CD4-positive, alpha-beta T cell treated with Interleukin-17A for 1 hour (primary cell): ENCODE measurements around the gene BACE1.
"Not testable (repeated sequence)": the region's sequence is repeated elsewhere in the genome, so short reads cannot be mapped to it uniquely, and the experiment has no call there.

Experiments used
- DNase-seq: peaks from one replicate; pipeline ENCODE4 v3.0.0-alpha.2; 2020

BACE1 gene

GRCh38 chr11:117316197-117316961 is at the start of gene BACE1:
TSS of gene BACE1 (minus strand) at chr11:117316256. CDS start at chr11:117315795, 461 bp downstream.
- DNase-seq: peak; percentile 13

- DNase-seq: no peak
These were observed 45.4 kb upstream of the BACE1 start for GRCh38 chr11:117361432-117361831.

GRCh38 chr11:117356126-117356890 is 40.3 kb upstream of the BACE1 start:
- DNase-seq: no peak

GRCh38 chr11:117354550-117354949 is 38.5 kb upstream of the BACE1 start:
- no peak for DNase-seq

- DNase-seq: no peak
These were observed 29.0 kb upstream of the BACE1 start for GRCh38 chr11:117345039-117345438.

- DNase-seq: no peak
These were observed 21.0 kb upstream of the BACE1 start for GRCh38 chr11:117337076-117337475.

GRCh38 chr11:117335399-117335798 is 19.3 kb upstream of the BACE1 start:
- no peak for DNase-seq

GRCh38 chr11:117334896-117335295 is 18.8 kb upstream of the BACE1 start:
- DNase-seq: no peak

- no peak for DNase-seq
These were observed 17.9 kb upstream of the BACE1 start for GRCh38 chr11:117333917-117334316.

- DNase-seq: no peak
These were observed 16.8 kb upstream of the BACE1 start for GRCh38 chr11:117332843-117333242.

- DNase-seq: peak; percentile 13
These were observed 12.4 kb upstream of the BACE1 start for GRCh38 chr11:117328375-117329010.

- peak; percentile 97 for DNase-seq
These were observed 11.7 kb upstream of the BACE1 start, which contains the start of gene CEP164 for GRCh38 chr11:117327567-117328374. TSS of gene CEP164 (plus strand) at chr11:117327854. CDS start at chr11:117338587, 10,733 bp downstream.

- DNase-seq: not testable (repeated sequence)
These were observed 11.2 kb upstream of the BACE1 start for GRCh38 chr11:117327255-117327566.

- DNase-seq: no peak
These were observed 3.3 kb upstream of the BACE1 start for GRCh38 chr11:117319214-117319840.

- no peak for DNase-seq
These were observed 2.7 kb upstream of the BACE1 start for GRCh38 chr11:117318738-117319137.

GRCh38 chr11:117315285-117316196 is 515 bp downstream of the BACE1 start:
- no peak for DNase-seq

GRCh38 chr11:117314840-117315239 is 1.2 kb downstream of the BACE1 start:
- no peak for DNase-seq

- no peak for DNase-seq
These were observed 2.0 kb downstream of the BACE1 start for GRCh38 chr11:117313828-117314768.

GRCh38 chr11:117313091-117313490 is 3.0 kb downstream of the BACE1 start:
- DNase-seq: no peak

GRCh38 chr11:117309310-117309709 is 6.7 kb downstream of the BACE1 start:
- DNase-seq: no peak
